IMR-90 (cell line): Measurements from ENCODE around the gene VPREB3. TPM values are rescaled to one million over a fixed set of nuclear protein-coding genes. Genes with fewer than 3 reads are reported as not detected.

Experiments
- ATAC-seq: fragments of 200-7000 bp; cut with Tn5 transposase; 2 replicates; pipeline ENCODE4 v1.9.1; 2020; ENCODE audit warnings: low read depth, mild to moderate bottlenecking, moderate library complexity
- BruUV-seq: library from RNA; stranded (reverse); fragments of 400-500 nt; replicated peaks from 2 replicates; lab custom pipeline; 2021; lab: Mats Ljungman, UMichigan
- CTCF ChIA-PET: fragments of 300-600 bp; formaldehyde crosslinking; extraction: SDS; loops from one replicate; lab custom pipeline; 2021; ENCODE audit warnings: antibody characterized with exemption; lab: Yijun Ruan, JAX
- POLR2A ChIA-PET: fragments of 300-600 bp; sonication (Branson Sonifier 250); formaldehyde crosslinking; loops from one replicate; lab custom pipeline; 2022; ENCODE audit warnings: antibody characterized with exemption; ENCODE audit not compliant: unreplicated experiment; lab: Charles Lee
- DNase-seq: peaks from one replicate; pipeline ENCODE4 v3.0.0; 2013
- H2AFZ ChIP-seq: replicated peaks from 2 replicates; pipeline ENCODE3; 2013; ENCODE audit warnings: low read length, mild to moderate bottlenecking; ENCODE audit not compliant: poor library complexity
- H2AK5ac ChIP-seq: 2 replicates; pipeline ENCODE4 v1.6.1; 2013; ENCODE audit warnings: low read depth, low read length, inconsistent platforms
- H2AK9ac ChIP-seq: replicated peaks from 2 replicates; pipeline ENCODE3; 2013; ENCODE audit warnings: mild to moderate bottlenecking, low read depth, low read length, moderate library complexity; ENCODE audit not compliant: poor library complexity
- H2BK120ac ChIP-seq: 2 replicates; pipeline ENCODE4 v1.6.1; 2013; ENCODE audit warnings: low read depth, low read length, inconsistent platforms
- H2BK15ac ChIP-seq: 3 replicates; pipeline ENCODE4 v1.6.1; 2013; ENCODE audit warnings: low read depth, low read length, inconsistent platforms
- H2BK20ac ChIP-seq: 2 replicates; pipeline ENCODE4 v1.6.1; 2013; ENCODE audit warnings: low read depth, mild to moderate bottlenecking, inconsistent platforms, low read length, moderate library complexity
- H2BK5ac ChIP-seq: 2 replicates; pipeline ENCODE4 v1.6.1; 2013; ENCODE audit warnings: mild to moderate bottlenecking, low read depth, low read length, inconsistent platforms; ENCODE audit not compliant: poor library complexity, severe bottlenecking
- H3K14ac ChIP-seq: replicated peaks from 2 replicates; pipeline ENCODE4 v1.6.1; 2013; ENCODE audit warnings: low read depth, low read length, inconsistent platforms
- H3K18ac ChIP-seq: 2 replicates; pipeline ENCODE4 v1.6.1; 2013; ENCODE audit warnings: low read depth, low read length, control low read depth
- H3K23ac ChIP-seq: 2 replicates; pipeline ENCODE4 v1.6.1; 2013; ENCODE audit warnings: low read depth, low read length, inconsistent platforms
- H3K27ac ChIP-seq: 2 replicates; pipeline ENCODE4 v1.5.1; 2013; ENCODE audit warnings: mild to moderate bottlenecking, control low read depth, low read length; ENCODE audit not compliant: insufficient read depth
- H3K27me3 ChIP-seq: 2 replicates; pipeline ENCODE4 v1.6.1; 2013; ENCODE audit warnings: low read length; ENCODE audit not compliant: control insufficient read depth, insufficient read depth
- H3K36me3 ChIP-seq: 2 replicates; pipeline ENCODE4 v1.6.1; 2013; ENCODE audit warnings: low read length, mixed read lengths; ENCODE audit not compliant: control insufficient read depth, insufficient read depth
- H3K4ac ChIP-seq: 2 replicates; pipeline ENCODE4 v1.6.1; 2013; ENCODE audit warnings: low read depth, low read length, inconsistent platforms
- H3K4me1 ChIP-seq: 2 replicates; pipeline ENCODE4 v1.6.1; 2013; ENCODE audit warnings: low read length, mixed read lengths; ENCODE audit not compliant: control insufficient read depth, insufficient read depth
- H3K4me2 ChIP-seq: 2 replicates; pipeline ENCODE4 v1.6.1; 2013; ENCODE audit warnings: low read depth, mild to moderate bottlenecking, control low read depth, low read length, moderate library complexity
- H3K4me3 ChIP-seq: 2 replicates; pipeline ENCODE4 v1.5.1; 2013; ENCODE audit warnings: low read depth, mild to moderate bottlenecking, control low read depth, low read length, moderate library complexity; ENCODE audit not compliant: insufficient read depth
- H3K56ac ChIP-seq: 2 replicates; pipeline ENCODE4 v1.6.1; 2013; ENCODE audit warnings: low read length, inconsistent platforms; ENCODE audit not compliant: insufficient read depth; ENCODE audit errors: extremely low read depth
- H3K79me1 ChIP-seq, 2 experiments: 2 replicates each; pipeline ENCODE4 v1.6.1; 2013; ENCODE audit warnings: low read length in 2 of 2, inconsistent platforms in 1 of 2, low read depth in 1 of 2
- H3K9ac ChIP-seq: 2 replicates; pipeline ENCODE4 v1.6.1; 2013; ENCODE audit warnings: low read depth, low read length, control low read depth
- H3K9me1 ChIP-seq: 2 replicates; pipeline ENCODE4 v1.6.1; 2013; ENCODE audit warnings: low read length, inconsistent platforms; ENCODE audit not compliant: insufficient read depth
- H3K9me3 ChIP-seq: 2 replicates; pipeline ENCODE4 v1.6.1; 2013; ENCODE audit warnings: low read length; ENCODE audit not compliant: control insufficient read depth, insufficient read depth
- H4K20me1 ChIP-seq: 2 replicates; pipeline ENCODE4 v1.6.1; 2013; ENCODE audit warnings: low read length, inconsistent platforms; ENCODE audit not compliant: insufficient read depth
- H4K5ac ChIP-seq: 2 replicates; pipeline ENCODE4 v1.6.1; 2013; ENCODE audit warnings: mild to moderate bottlenecking, low read depth, low read length, control low read depth
- H4K8ac ChIP-seq, 2 experiments: 2 replicates each; pipeline ENCODE4 v1.6.1; 2013; ENCODE audit warnings: low read depth in 2 of 2, low read length in 2 of 2, control low read depth in 1 of 2, inconsistent platforms in 1 of 2
- H4K91ac ChIP-seq: 2 replicates; pipeline ENCODE4 v1.6.1; 2013; ENCODE audit warnings: low read depth, low read length, inconsistent platforms; ENCODE audit not compliant: insufficient read depth
- BHLHE40 ChIP-seq: fragments of 150-350 bp; IDR thresholded peaks from 2 replicates; pipeline ENCODE4 v1.6.1; 2016; ENCODE audit warnings: mild to moderate bottlenecking, low read depth, low read length
- CEBPB ChIP-seq: IDR thresholded peaks from 2 replicates; pipeline ENCODE4 v1.6.1; 2012; ENCODE audit warnings: low read depth, low read length, improper control_type of control experiment
- MAFK ChIP-seq: IDR thresholded peaks from 2 replicates; pipeline ENCODE4 v1.6.1; 2012; ENCODE audit warnings: low read depth, low read length, improper control_type of control experiment
- MAZ ChIP-seq: IDR thresholded peaks from 2 replicates; pipeline ENCODE4 v1.6.1; 2012; ENCODE audit warnings: low read depth, mild to moderate bottlenecking, low read length, improper control_type of control experiment, moderate library complexity, borderline replicate concordance
- MXI1 ChIP-seq: IDR thresholded peaks from 2 replicates; pipeline ENCODE4 v1.6.1; 2012; ENCODE audit warnings: low read depth, mild to moderate bottlenecking, low read length, moderate library complexity, borderline replicate concordance
- RFX5 ChIP-seq: IDR thresholded peaks from 2 replicates; pipeline ENCODE4 v1.8.0; 2012; ENCODE audit warnings: low read depth, mild to moderate bottlenecking, low read length, moderate library complexity
- SMC3 ChIP-seq: fragments of 150-350 bp; IDR thresholded peaks from 2 replicates; pipeline ENCODE4 v1.6.1; 2016; ENCODE audit warnings: low read depth, mild to moderate bottlenecking, antibody characterized with exemption, low read length, moderate library complexity
- WGBS, 2 experiments: methylation state at CpG; one replicate each; pipeline versions ENCODE4 v1.1.5 to v1.1.7; 2013; ENCODE audit warnings: missing lambda C conversion rate in 2 of 2; ENCODE audit not compliant: insufficient read length in 1 of 2; ENCODE audit errors: extremely low coverage in 2 of 2; 5-methylcytosine and 5-hydroxymethylcytosine counted together
- dilution Hi-C: fragments of 300-500 bp; cut with HindIII; formaldehyde crosslinking; loops from one replicate; pipeline ENCODE4 v1.14.3; 2018; ENCODE audit warnings: low sequenced_read_pairs; ENCODE audit not compliant: unreplicated experiment
- in situ Hi-C: fragments of 300-500 bp; cut with MboI; formaldehyde crosslinking; loops from 3 replicates; pipeline ENCODE4 v1.14.3; 2019; ENCODE audit warnings: low sequenced_read_pairs, inconsistent platforms, mixed read lengths
- intact Hi-C: fragments of 100-400 bp; cut with micrococcal nuclease; formaldehyde crosslinking; loops from 2 replicates; pipeline ENCODE4 v1.10.0; 2022
- polyA plus RNA-seq, 3 experiments: library from polyadenylated mRNA; depleted of rRNA; stranded (reverse); fragments of >200 nt; gene quantifications; 2 replicates each; pipeline ENCODE4 v1.2.3, GENCODE V29; 2012; ENCODE audit warnings: low replicate concordance in 1 of 3
- total RNA-seq: library from RNA; depleted of rRNA; stranded (reverse); fragments of >200 nt; gene quantifications from 2 replicates; pipeline ENCODE4 v1.2.3, GENCODE V29; 2012
- TF ChIP-seq, protein P1 (sequence below): conservative IDR thresholded peaks from 2 replicates; pipeline ENCODE4 v1.5.1; 2012; ENCODE audit warnings: mild to moderate bottlenecking, low read depth, low read length, improper control_type of control experiment
- TF ChIP-seq, protein P2 (sequence below): fragments of 150-350 bp; IDR thresholded peaks from 2 replicates; pipeline ENCODE4 v1.6.1; 2017; ENCODE audit warnings: mild to moderate bottlenecking, antibody characterized with exemption, low read length, low read depth
- TF ChIP-seq, protein P3 (sequence below): fragments of 150-350 bp; IDR thresholded peaks from 2 replicates; pipeline ENCODE4 v1.6.1; 2016; ENCODE audit warnings: low read depth, mild to moderate bottlenecking, low read length, moderate library complexity, borderline replicate concordance

The VPREB3 gene
- total and polyA plus RNA-seq, 2 of the 4 experiments (the other 2 are of a cell fraction), result not detected

DNA sequence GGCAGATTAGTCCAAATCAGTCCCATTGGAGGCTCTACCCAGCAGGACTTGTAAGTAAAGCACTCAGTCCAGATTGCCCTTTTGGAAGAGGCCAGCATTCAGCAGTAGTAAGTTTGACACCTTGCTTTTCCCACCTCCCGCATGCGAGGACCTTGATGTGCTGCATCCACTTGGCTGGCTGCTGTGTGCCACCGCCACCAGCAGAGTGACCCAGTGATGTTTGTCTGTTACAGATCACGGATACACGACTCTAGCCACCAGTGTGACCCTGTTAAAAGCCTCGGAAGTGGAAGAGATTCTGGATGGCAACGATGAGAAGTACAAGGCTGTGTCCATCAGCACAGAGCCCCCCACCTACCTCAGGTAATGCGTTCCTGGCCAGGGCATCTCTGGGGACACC is 39.1 kb upstream of the VPREB3 start:
- DNase-seq, result no peak
- ChIA-PET POLR2A (no interaction called here), CTCF (no interaction called here)
- H2AK5ac ChIP-seq, result no peak overlapping the region
- no peak overlapping the region for H4K5ac ChIP-seq
- no peak overlapping the region for H3K14ac ChIP-seq
- no peak overlapping the region for H2AFZ ChIP-seq
- peak overlapping the region; percentile 26 for H2AK9ac ChIP-seq
- H3K9ac ChIP-seq, result no peak overlapping the region
- no peak overlapping the region for H3K23ac ChIP-seq
- H3K79me1 ChIP-seq, result peaks cover 40 to 62% of the 10 kb centered on the region in 2 experiments
- no peak overlapping the region for H2BK5ac ChIP-seq
- dilution Hi-C loops (no loop called here), intact Hi-C loops (no loop called here), in situ Hi-C loops (no loop called here)
- H3K18ac ChIP-seq, result no peak overlapping the region
- H3K4me3 ChIP-seq, result no peak overlapping the region
- TF ChIP-seq RFX5, result no peak
- TF ChIP-seq MXI1, result no peak
- TF ChIP-seq, protein P1, sequence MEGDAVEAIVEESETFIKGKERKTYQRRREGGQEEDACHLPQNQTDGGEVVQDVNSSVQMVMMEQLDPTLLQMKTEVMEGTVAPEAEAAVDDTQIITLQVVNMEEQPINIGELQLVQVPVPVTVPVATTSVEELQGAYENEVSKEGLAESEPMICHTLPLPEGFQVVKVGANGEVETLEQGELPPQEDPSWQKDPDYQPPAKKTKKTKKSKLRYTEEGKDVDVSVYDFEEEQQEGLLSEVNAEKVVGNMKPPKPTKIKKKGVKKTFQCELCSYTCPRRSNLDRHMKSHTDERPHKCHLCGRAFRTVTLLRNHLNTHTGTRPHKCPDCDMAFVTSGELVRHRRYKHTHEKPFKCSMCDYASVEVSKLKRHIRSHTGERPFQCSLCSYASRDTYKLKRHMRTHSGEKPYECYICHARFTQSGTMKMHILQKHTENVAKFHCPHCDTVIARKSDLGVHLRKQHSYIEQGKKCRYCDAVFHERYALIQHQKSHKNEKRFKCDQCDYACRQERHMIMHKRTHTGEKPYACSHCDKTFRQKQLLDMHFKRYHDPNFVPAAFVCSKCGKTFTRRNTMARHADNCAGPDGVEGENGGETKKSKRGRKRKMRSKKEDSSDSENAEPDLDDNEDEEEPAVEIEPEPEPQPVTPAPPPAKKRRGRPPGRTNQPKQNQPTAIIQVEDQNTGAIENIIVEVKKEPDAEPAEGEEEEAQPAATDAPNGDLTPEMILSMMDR, result no peak
- TF ChIP-seq, protein P2, sequence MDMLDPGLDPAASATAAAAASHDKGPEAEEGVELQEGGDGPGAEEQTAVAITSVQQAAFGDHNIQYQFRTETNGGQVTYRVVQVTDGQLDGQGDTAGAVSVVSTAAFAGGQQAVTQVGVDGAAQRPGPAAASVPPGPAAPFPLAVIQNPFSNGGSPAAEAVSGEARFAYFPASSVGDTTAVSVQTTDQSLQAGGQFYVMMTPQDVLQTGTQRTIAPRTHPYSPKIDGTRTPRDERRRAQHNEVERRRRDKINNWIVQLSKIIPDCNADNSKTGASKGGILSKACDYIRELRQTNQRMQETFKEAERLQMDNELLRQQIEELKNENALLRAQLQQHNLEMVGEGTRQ, result no peak
- TF ChIP-seq MAFK, result no peak
- TF ChIP-seq BHLHE40, result no peak
- TF ChIP-seq, protein P3, sequence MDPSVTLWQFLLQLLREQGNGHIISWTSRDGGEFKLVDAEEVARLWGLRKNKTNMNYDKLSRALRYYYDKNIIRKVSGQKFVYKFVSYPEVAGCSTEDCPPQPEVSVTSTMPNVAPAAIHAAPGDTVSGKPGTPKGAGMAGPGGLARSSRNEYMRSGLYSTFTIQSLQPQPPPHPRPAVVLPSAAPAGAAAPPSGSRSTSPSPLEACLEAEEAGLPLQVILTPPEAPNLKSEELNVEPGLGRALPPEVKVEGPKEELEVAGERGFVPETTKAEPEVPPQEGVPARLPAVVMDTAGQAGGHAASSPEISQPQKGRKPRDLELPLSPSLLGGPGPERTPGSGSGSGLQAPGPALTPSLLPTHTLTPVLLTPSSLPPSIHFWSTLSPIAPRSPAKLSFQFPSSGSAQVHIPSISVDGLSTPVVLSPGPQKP, result no peak
- TF ChIP-seq MAZ, result no peak
- no peak for TF ChIP-seq CEBPB
- no peak for TF ChIP-seq SMC3
- H3K27me3 ChIP-seq, result no peaks in the 10 kb centered on the region
- ATAC-seq, result no peak
- 98% methylated on average over 4 of the region's 8 CpGs; no CpG with 5 or more reads in 1 of the 2 experiments for WGBS, 2 experiments
- peaks cover 51% of the 10 kb centered on the region for H3K36me3 ChIP-seq
- no peak overlapping the region for H2BK120ac ChIP-seq
- H4K8ac ChIP-seq, result no peak overlapping the region
- H3K27ac ChIP-seq, result no peak overlapping the region
- peaks cover 12% of the 10 kb centered on the region; the same call in 1 of the 2 replicates for H3K9me1 ChIP-seq
- H4K20me1 ChIP-seq, result peaks cover 51% of the 10 kb centered on the region
- H3K4ac ChIP-seq, result no peak overlapping the region
- H3K4me1 ChIP-seq, result peaks cover 10% of the 10 kb centered on the region
- no peak overlapping the region for H2BK20ac ChIP-seq
- no TSS peak for BruUV-seq
- no peaks in the 10 kb centered on the region for H3K9me3 ChIP-seq
- H3K56ac ChIP-seq, result no peak overlapping the region
- no peak overlapping the region for H4K91ac ChIP-seq
- no peak overlapping the region for H2BK15ac ChIP-seq
- H3K4me2 ChIP-seq, result no peak overlapping the region
